NCI-H82 (cell line): ENCODE measurements around the gene KCNQ5.

Source experiments
- DNase-seq: peaks from one replicate; lab custom pipeline; 2025; lab: John Stamatoyannopoulos, UW

KCNQ5 gene

GRCh38 chr6:72676995-72677394 is 55.1 kb downstream of the KCNQ5 start:
- DNase-seq, result no peak

GRCh38 chr6:72677740-72678139 is 55.9 kb downstream of the KCNQ5 start:
- DNase-seq, result no peak

- DNase-seq, result no peak
Observed at GRCh38 chr6:72683797-72684196, 61.9 kb downstream of the KCNQ5 start.

- DNase-seq, result peak; percentile 21
Observed at GRCh38 chr6:72689107-72689954, 67.5 kb downstream of the KCNQ5 start.

GRCh38 chr6:72691249-72691648 is 69.4 kb downstream of the KCNQ5 start:
- no peak for DNase-seq

GRCh38 chr6:72696055-72696454 is 74.2 kb downstream of the KCNQ5 start:
- no peak for DNase-seq

GRCh38 chr6:72699159-72699558 is 77.3 kb downstream of the KCNQ5 start:
- no peak for DNase-seq

- no peak for DNase-seq
Observed at GRCh38 chr6:72702421-72702820, 80.6 kb downstream of the KCNQ5 start.

- no peak for DNase-seq
Observed at GRCh38 chr6:72703093-72703492, 81.2 kb downstream of the KCNQ5 start.

GRCh38 chr6:72704979-72705378 is 83.1 kb downstream of the KCNQ5 start:
- peak; percentile 6 for DNase-seq

GRCh38 chr6:72709431-72709830 is 87.6 kb downstream of the KCNQ5 start:
- no peak for DNase-seq

GRCh38 chr6:72711731-72712130 is 89.9 kb downstream of the KCNQ5 start:
- no peak for DNase-seq

- no peak for DNase-seq
Observed at GRCh38 chr6:72712910-72713309, 91.0 kb downstream of the KCNQ5 start.

- DNase-seq, result no peak
Observed at GRCh38 chr6:72715119-72715518, 93.3 kb downstream of the KCNQ5 start.

GRCh38 chr6:72716916-72717315 is 95.1 kb downstream of the KCNQ5 start:
- DNase-seq, result no peak

- no peak for DNase-seq
Observed at GRCh38 chr6:72720464-72720863, 98.6 kb downstream of the KCNQ5 start.

GRCh38 chr6:72721346-72721745 is 99.5 kb downstream of the KCNQ5 start:
- no peak for DNase-seq

GRCh38 chr6:72724545-72724944 is 102.7 kb downstream of the KCNQ5 start:
- DNase-seq, result no peak

- DNase-seq, result no peak
Observed at GRCh38 chr6:72728706-72729343, 107.0 kb downstream of the KCNQ5 start.

- no peak for DNase-seq
Observed at GRCh38 chr6:72733045-72733444, 111.2 kb downstream of the KCNQ5 start.

- DNase-seq, result no peak
Observed at GRCh38 chr6:72738091-72738490, 116.2 kb downstream of the KCNQ5 start.

- DNase-seq, result no peak
Observed at GRCh38 chr6:72739368-72739779, 117.5 kb downstream of the KCNQ5 start.

- no peak for DNase-seq
Observed at GRCh38 chr6:72740135-72740534, 118.3 kb downstream of the KCNQ5 start.

- no peak for DNase-seq
Observed at GRCh38 chr6:72741083-72741482, 119.2 kb downstream of the KCNQ5 start.
